Stomach (tissue), 4 donors: ENCODE data around the gene L3MBTL1.

ENCODE experiments used
- POLR2A ChIP-seq, 4 donors: fragments of 450-650 bp; IDR thresholded peaks; one replicate each; pipeline ENCODE4 v1.6.1; 2016; ENCODE audit warnings: antibody characterized with exemption in 4 of 4, control low read depth in 2 of 4, mild to moderate bottlenecking in 1 of 4, moderate library complexity in 1 of 4
- POLR2AphosphoS5 ChIP-seq, 3 donors: sonication (generic); formaldehyde crosslinking; IDR thresholded peaks; one replicate each; pipeline ENCODE4 v1.6.1; 2016; ENCODE audit warnings: antibody characterized with exemption in 3 of 3
- TF ChIP-seq, protein P1 (sequence below), 7 experiments: fragments of 450-650 bp in 4 of 7; fragments of 200-600 bp in 3 of 7; sonication (generic) in 3 of 7; IDR thresholded peaks; one replicate each; pipeline ENCODE4 v1.5.1; 2016 to 2019; ENCODE audit warnings: antibody characterized with exemption in 7 of 7, control low read depth in 2 of 7, mild to moderate bottlenecking in 1 of 7

DNA sequence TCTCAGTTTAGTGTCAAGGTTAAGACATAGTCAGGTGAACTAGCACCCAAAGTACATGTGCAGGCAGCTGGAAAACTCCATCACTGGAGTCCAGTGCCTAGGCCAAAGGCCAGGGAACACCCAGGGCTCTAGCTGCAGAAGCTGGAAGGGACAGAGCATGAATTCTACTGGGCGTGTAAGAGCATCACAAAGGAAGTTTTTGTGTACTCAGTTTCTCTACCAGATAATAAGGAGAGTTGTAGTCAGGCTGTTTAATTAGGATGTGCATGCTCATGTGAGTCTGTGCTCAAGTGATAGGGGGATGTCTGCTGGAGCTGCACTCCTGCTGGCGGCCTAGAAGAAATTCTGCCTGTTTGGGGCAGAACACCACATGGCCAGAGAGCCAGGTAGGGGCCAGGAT is 8.1 kb downstream of the L3MBTL1 start:
- TF ChIP-seq POLR2A (IDR thresholded peaks at IDR 0.05), result no peak
- TF ChIP-seq, protein P1, sequence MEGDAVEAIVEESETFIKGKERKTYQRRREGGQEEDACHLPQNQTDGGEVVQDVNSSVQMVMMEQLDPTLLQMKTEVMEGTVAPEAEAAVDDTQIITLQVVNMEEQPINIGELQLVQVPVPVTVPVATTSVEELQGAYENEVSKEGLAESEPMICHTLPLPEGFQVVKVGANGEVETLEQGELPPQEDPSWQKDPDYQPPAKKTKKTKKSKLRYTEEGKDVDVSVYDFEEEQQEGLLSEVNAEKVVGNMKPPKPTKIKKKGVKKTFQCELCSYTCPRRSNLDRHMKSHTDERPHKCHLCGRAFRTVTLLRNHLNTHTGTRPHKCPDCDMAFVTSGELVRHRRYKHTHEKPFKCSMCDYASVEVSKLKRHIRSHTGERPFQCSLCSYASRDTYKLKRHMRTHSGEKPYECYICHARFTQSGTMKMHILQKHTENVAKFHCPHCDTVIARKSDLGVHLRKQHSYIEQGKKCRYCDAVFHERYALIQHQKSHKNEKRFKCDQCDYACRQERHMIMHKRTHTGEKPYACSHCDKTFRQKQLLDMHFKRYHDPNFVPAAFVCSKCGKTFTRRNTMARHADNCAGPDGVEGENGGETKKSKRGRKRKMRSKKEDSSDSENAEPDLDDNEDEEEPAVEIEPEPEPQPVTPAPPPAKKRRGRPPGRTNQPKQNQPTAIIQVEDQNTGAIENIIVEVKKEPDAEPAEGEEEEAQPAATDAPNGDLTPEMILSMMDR (IDR thresholded peaks at IDR 0.05), result no peak
- no peak for TF ChIP-seq POLR2AphosphoS5 (IDR thresholded peaks at IDR 0.05)
